Mucosa of gallbladder (tissue), 1 donor: ENCODE results near the gene PHEX. TPM values are rescaled to one million over a fixed set of nuclear protein-coding genes. Genes with fewer than 3 reads are reported as not detected.
A peak's percentile ranks its signal among the peaks of the same experiment; 100 is the strongest.

Experiments
- DNase-seq: peaks from one replicate; pipeline ENCODE4 v3.0.0-alpha.2; 2020; ENCODE audit warnings: low spot score
- total RNA-seq: library from RNA; stranded (reverse); gene quantifications from one replicate; pipeline ENCODE4 v1.2.1, GENCODE V29; 2021
- donor health status: DM: no; HTN: no; CAD: no.

PHEX gene
- total RNA-seq, 1 donor from 2014 or later = 1.1 TPM

DNA sequence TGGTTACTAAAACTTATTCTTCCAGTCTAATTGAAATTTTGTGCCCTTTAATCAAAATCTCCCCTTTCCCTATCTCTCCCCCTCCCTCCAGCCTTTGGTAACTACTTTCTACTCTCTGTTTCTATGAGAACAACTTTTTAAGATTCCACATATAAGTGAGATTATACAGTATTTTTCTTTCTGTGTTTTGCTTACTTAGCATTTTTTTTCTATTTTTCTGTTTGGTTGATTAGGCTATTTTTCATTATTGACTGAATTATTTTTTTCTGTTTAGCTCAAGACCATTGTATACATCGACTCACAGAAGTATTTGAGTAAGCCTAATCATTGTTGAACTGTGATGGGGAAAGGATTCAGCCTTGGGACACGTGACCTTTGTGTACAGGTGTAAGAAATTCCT lies 116.4 kb downstream of the PHEX start:
- no peak for DNase-seq

DNA sequence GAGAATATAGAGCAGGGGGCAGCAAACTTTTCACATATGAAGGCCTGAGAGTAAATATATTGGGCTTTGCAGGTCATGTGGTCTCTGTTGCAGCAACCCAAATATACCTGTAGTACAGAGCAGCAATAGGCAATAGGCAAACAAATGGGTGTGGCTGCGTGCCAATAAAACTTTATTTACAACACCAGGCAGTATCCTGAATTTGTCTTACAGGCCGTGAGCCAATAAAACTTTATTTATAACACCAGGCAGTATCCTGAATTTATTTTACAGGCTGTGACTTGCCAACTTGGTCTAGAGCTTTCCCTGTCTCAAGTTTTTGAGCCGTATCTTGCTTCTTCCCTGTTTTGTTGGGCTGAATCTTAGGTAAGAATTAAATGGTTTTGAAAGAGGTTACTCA lies 118.2 kb downstream of the PHEX start:
- no peak for DNase-seq

- DNase-seq = no peak
Observed at GRCh38 chrX:22155126-22155525, 123.0 kb downstream of the PHEX start.

- no peak for DNase-seq
Observed at GRCh38 chrX:22159071-22159470, 126.9 kb downstream of the PHEX start.

DNA sequence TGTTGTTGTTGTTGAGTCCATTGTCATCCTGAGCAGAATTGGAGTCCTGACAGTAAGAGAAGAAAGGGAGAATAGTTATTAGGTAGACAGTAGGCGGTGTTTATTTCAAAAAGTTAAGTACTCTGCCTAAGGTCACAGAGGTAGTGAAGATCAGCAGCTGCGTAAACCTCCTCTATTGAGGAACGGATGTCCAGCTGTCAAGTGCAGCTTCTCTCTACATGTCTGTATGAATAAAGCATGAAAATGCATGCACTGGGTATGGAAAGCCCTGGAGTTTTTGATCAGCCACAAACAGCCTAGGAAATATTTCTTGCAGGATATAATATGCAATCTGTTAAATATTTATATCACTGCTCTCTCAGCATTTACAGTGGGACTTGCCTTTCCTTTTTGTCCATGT lies 131.2 kb downstream of the PHEX start:
- DNase-seq = no peak

DNA sequence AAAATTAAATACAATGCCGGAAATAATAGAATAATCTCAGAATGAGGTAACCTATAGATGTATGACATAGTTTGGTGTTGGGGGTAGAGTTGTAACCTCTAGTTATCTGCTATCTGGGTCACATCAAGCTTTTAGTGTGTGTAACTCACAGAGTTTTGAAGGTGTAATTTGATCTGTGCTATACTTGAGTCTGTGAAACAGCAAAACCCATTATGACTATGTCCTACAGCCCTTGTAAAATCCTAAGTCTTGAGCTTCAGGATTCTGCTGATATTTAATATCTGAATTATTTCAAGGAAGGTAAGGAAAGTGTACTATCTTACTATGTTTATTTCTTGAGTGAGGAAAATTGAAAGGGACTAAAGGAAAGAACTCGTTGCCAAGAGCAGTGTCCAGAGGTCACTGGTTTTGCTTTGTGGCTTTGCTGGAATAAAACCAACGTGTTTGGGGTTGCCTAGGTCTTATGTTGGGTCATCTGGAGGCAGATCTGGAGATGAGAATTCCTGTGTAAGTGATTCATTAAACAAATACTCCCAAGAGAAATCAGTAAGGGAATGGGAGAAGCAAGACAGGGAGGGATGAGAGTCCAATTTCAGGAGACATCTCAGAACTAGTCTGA lies 132.8 kb downstream of the PHEX start:
- no peak for DNase-seq

GRCh38 chrX:22165732-22166457 lies 133.8 kb downstream of the PHEX start:
- DNase-seq = no peak

DNA sequence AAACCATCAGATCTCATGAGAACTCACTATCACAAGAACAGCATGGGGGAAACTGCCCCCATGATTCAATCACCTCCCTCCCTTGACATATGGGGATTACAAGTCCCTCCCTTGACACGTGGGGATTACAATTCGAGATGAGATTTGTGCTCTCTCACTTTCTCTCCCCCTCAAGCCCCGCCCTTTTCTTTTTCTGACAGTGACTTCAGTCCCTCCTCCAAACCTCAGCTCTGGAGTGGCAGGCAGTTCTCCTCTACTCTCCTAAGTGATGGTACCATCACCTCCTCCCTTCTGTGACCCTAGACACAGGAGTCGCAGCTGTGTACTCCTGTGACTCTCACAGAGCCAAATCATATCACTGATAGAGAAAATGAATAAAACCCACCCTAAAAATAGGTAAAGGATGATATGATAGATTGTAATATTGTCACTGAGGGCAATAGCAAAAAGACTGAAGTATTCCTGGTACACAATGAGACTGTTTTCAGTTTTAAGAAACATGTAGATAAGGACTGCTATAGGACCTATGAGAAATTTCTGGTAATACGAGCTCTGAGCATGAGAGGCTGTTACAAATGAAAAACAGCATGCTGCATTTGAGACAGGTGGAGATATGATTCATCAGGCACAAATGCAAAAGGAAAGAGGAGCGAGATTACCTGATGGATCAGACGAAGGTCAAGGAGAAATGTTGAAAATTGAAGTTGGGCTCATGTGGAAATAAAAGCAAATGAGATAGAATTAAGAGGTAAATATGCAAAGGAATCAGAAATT lies 139.3 kb downstream of the PHEX start:
- no peak for DNase-seq

DNA sequence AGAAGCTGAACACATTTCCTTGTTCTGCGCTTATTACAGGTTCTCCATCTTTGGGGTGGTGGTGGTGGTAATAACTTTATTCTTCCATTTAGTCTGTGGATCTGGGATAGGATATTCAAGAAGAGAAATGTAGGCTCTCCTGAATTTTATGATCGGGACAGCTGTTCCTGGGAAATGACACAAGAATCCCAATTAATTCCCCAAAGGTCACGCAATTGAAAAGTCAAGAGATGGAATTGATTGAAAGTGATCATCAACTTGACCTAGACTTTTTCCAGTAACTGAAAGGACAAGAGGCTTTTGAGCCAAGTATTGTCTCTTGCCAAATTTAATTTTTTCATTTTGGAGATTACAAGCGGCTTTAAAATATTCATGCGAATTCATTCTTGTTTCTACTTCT lies 141.8 kb downstream of the PHEX start:
- no peak for DNase-seq

GRCh38 chrX:22177950-22178515 lies 145.9 kb downstream of the PHEX start:
- no peak for DNase-seq

- DNase-seq = no peak
Observed at GRCh38 chrX:22184096-22184495, 152.0 kb downstream of the PHEX start.

DNA sequence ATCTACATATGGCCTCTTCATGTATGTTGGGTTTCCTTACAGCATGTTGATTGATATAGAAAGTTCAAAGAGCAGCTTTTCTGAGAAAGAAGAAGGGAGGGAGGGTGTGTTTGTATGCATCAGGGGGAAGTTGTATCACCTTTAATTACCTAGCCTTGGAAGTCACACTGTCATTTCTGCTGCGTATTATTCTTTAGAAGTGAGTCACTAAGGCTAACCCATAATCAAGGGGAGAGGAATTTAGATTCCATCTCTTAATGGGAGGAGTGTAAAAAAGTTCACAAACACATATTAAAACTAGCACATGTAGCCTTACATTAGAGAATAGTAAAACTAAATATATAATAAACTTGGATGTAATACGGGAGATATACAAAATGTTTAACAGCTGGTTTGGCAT lies 154.0 kb downstream of the PHEX start:
- DNase-seq = no peak

GRCh38 chrX:22192419-22193060 lies 160.4 kb downstream of the PHEX start:
- peak; percentile 66 for DNase-seq

DNA sequence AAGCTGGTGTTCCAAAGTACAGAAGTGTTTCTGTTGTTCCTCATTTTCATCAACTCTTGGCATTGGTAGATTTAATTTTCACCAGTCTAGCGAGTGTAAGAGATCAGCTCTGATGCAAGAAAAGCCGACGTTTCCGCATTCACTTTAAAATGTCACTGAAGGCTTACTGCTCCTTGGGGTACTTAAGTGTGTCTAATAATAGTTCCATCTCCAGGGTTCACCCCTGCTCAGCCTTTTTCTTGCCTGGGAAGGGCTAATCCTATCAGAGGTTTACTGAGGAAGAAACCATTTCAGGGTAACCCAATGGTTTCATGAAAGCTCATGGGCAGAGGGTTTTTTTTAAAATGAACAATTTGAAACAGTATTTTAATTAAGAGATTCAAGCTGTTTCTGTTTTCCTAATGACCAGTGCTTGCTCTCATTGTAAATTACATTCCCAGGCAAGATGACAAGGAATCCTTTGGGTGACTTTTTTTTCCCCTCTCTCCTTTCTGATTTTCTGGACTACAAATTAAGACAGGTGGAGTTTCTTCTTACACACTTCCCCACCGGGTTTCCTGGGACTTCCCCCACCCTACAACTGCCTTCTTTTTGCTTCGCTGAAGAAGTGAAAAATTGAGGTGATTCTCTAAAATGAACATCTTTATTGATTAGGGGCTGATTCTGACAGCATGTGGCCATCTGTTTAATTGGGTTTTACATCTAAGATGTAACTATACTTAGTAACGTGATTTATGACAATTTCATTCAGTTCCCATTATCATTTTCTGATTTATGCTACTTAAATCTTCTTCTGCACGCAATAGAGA lies 161.9 kb downstream of the PHEX start:
- DNase-seq = no peak

- no peak for DNase-seq
Observed at GRCh38 chrX:22194660-22194945, 162.5 kb downstream of the PHEX start.

DNA sequence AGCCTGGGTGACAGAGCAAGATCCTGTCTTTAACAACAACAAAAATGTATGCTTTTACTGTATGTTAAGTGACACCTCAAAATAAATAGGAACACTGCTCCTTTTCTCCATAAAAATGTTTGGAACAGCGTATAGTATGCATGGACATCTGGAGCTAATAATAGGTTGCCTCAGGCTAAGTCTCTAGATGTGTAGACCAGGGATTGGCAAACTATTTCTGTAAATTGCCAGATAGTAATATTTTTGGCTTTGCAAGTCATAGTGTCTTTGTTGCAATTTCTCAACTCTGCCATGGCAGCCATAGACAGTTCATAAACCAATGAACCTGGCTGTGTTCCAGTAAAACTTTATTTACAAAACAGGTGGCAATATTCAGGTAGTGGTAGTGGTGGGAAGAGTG lies 164.0 kb downstream of the PHEX start:
- no peak for DNase-seq

DNA sequence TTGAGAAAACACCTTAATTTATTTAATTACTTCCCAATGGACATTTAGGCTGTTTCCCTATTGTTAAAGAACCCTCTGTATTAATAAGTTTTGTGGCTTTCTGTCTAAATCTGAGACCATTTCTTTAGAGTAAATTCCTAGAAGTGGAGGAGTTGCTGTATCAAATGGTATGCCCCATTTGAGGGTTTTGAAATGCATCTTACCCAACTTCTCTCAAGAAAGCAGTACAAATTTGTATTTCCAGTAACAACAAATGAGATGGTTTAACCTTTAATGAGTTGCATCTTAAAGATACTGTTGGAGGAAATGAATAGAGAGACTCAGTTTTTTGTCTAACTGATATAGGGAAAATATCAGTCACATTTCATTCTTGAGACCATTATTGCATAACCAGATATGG lies 170.1 kb downstream of the PHEX start:
- DNase-seq = no peak

DNA sequence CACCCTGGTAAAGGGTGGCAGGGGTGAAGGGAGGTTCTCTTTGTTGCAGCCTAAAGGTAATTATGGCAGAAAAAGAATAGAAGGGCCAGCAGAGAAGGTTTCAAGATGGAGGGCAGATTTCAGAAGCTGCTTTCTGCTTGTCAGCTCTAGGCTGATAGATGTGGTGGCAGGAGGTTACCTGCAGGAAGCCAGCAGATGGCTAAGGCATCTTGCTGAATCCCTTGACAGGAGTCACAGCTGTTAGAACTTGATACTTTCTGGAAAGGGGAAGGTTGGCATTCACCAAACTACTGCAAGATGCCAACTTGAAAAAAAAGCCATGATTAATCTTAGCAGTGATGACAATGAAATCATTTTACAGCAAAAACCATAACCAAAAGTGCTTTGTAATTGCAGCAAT lies 171.1 kb downstream of the PHEX start:
- no peak for DNase-seq

DNA sequence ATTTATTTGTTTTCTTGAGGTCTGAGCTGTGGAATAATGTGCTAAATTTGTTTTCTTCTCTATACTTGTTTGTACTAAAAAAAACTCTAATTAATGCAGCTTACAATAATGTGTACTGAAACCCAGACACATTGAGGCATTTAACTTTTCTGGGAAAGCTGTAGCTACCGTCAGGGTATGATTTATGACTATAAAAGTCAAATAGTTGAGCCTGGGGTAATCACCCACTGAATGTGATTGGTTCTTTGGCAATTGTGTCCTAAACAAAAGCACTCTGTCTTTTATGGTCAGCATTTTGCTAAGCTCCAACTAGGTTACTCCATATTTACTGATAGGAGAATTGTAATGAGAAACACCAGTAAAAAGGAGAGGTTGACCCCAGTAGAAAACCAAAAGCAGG lies 174.7 kb downstream of the PHEX start:
- no peak for DNase-seq

GRCh38 chrX:22220941-22221340 lies 188.8 kb downstream of the PHEX start:
- no peak for DNase-seq

DNA sequence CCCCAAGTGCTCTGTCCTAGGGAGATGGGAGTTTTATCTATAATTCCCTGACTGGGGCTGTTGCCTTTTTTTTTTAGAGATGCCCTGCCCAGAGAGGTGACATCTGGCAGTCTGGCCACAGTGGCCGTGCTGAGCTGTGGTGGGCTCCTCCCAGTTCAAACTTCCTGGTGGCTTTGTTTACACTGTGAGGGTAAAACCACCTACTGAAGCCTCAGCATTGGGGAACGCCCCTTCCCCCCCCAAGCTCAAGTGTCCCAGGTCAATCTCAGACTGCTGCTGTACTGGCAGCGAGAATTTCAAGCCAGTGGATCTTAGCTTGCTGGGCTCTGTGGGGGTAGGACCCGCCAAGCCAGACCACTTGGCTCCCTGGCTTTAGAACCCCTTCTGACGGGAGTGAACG lies 202.3 kb downstream of the PHEX start:
- no peak for DNase-seq

DNA sequence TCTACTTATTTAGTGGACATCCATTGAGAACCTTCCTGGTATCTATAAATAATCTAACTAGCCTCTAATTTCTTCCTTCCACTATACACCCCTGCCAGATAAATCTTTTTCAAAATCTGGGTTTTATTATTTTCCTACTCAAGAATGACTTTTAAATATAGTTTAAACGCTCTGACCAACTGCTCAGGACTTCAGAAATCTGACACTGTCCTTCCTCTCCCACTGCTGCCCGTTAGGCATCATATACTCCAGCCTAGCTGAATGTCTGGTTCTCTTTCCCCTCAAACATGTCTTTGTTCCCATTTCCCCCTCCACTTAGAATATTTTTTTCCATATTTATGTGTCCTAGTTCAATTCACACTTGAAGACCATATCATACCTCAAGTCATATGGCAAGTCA lies 205.4 kb downstream of the PHEX start:
- no peak for DNase-seq
